ENCODE measurements around the gene OR52I1. TPM values are rescaled to one million over a fixed set of nuclear protein-coding genes. Genes with fewer than 3 reads are reported as not detected.

The OR52I1 gene
- total RNA-seq, 1 donor from 2014 or later: not detected

DNA sequence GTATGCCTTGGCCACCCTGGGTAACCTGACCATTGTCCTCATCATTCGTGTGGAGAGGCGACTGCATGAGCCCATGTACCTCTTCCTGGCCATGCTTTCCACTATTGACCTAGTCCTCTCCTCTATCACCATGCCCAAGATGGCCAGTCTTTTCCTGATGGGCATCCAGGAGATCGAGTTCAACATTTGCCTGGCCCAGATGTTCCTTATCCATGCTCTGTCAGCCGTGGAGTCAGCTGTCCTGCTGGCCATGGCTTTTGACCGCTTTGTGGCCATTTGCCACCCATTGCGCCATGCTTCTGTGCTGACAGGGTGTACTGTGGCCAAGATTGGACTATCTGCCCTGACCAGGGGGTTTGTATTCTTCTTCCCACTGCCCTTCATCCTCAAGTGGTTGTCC, 46.1 kb downstream of the OR52I1 start:
- no peak overlapping the region for H2AFZ ChIP-seq (replicated peaks)
- no peak overlapping the region for H3K4me3 ChIP-seq
- no peak overlapping the region for H3K4me2 ChIP-seq
- no peak overlapping the region for H3K27ac Mint-ChIP-seq
- H3K27me3 Mint-ChIP-seq (ENCODE audit: insufficient read depth, low read depth): peaks cover 2% of the 10 kb centered on the region
- H3K79me2 ChIP-seq (ENCODE audit: low read depth): no peaks in the 10 kb centered on the region
- no peak overlapping the region for H3K9ac ChIP-seq
- no peak for DNase-seq (ENCODE audit: low spot score)
- no peaks in the 10 kb centered on the region for H3K36me3 ChIP-seq
- no peaks in the 10 kb centered on the region for H3F3A ChIP-seq (ENCODE audit: low read depth)
- TF ChIP-seq, protein P1, sequence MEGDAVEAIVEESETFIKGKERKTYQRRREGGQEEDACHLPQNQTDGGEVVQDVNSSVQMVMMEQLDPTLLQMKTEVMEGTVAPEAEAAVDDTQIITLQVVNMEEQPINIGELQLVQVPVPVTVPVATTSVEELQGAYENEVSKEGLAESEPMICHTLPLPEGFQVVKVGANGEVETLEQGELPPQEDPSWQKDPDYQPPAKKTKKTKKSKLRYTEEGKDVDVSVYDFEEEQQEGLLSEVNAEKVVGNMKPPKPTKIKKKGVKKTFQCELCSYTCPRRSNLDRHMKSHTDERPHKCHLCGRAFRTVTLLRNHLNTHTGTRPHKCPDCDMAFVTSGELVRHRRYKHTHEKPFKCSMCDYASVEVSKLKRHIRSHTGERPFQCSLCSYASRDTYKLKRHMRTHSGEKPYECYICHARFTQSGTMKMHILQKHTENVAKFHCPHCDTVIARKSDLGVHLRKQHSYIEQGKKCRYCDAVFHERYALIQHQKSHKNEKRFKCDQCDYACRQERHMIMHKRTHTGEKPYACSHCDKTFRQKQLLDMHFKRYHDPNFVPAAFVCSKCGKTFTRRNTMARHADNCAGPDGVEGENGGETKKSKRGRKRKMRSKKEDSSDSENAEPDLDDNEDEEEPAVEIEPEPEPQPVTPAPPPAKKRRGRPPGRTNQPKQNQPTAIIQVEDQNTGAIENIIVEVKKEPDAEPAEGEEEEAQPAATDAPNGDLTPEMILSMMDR (IDR thresholded peaks at IDR 0.05): no peak
- no peak for TF ChIP-seq EZH2 (IDR thresholded peaks at IDR 0.05)
- TF ChIP-seq EZH2phosphoT487 (IDR thresholded peaks at IDR 0.05): no peak
- H3K4me1 Mint-ChIP-seq: peaks cover 6% of the 10 kb centered on the region
- H3K36me3 Mint-ChIP-seq: no peaks in the 10 kb centered on the region
- H3K27me3 ChIP-seq: peaks cover 11% of the 10 kb centered on the region
- H3K9me3 Mint-ChIP-seq: no peaks in the 10 kb centered on the region
- H3K4me1 ChIP-seq: no peaks in the 10 kb centered on the region
- H3K4me3 Mint-ChIP-seq: no peak overlapping the region
- no peak overlapping the region for H3K27ac ChIP-seq
- H3K9me3 ChIP-seq (ENCODE audit: low read depth): no peaks in the 10 kb centered on the region
- no peaks in the 10 kb centered on the region for H4K20me1 ChIP-seq (ENCODE audit: low read depth)

DNA sequence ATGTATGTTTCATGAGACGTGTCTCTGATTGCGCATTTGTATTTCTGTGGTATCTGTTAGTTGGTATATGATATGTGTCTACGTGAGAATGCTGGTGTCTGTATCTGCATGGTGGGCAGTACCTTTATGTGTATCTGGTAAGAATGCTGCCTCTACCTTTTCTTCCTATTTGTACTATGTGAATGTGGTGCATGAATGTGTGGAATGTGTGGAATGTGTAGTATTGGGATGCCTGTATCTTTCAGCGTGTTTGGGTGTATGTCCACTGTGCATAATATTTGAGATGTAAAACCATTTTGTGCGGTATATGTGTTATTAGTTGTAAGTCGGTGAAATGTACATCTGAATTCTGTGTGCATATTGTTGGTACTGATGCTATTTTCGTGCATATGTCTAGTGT, 47.7 kb downstream of the OR52I1 start:
- no peak overlapping the region for H2AFZ ChIP-seq (replicated peaks)
- no peak for DNase-seq (ENCODE audit: low spot score)

DNA sequence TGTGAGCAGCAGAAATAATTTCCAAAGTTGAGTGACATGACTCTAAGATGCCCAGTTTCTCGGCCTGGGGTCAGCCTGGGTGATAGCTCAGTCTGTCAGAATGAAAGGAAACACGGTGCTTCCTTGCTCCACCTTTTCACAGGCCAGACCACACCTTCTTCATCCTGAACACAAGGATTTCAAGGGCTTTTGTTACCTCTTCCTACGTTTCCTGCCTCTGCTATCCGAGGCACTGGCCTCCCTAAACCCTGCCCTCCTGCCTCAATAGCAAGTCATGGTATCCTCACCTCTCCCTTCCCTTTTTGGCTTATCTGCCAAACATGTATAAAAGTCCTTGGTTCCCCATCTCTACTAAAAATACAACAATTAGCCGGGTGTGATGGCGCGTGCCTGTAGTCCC, 48.2 kb downstream of the OR52I1 start:
- Histone ChIP-seq H3K4me3 (no peak overlapping the region), H3K4me2 (no peak overlapping the region), H3K4me1 (no peaks in the 10 kb centered on the region), H3K27me3 (peaks cover 9% of the 10 kb centered on the region), H3K36me3 (no peaks in the 10 kb centered on the region), H2AFZ (replicated peaks) (no peak overlapping the region), H3F3A (ENCODE audit: low read depth) (no peaks in the 10 kb centered on the region), H3K9ac (no peak overlapping the region), H3K79me2 (ENCODE audit: low read depth) (no peaks in the 10 kb centered on the region), H3K27ac (no peak overlapping the region), H4K20me1 (ENCODE audit: low read depth) (no peaks in the 10 kb centered on the region), H3K9me3 (ENCODE audit: low read depth) (no peaks in the 10 kb centered on the region)
- no peak for DNase-seq (ENCODE audit: low spot score)
- Mint-ChIP-seq H3K4me3 (no peak overlapping the region), H3K27me3 (ENCODE audit: insufficient read depth, low read depth) (peaks cover 2% of the 10 kb centered on the region), H3K36me3 (no peaks in the 10 kb centered on the region), H3K9me3 (no peaks in the 10 kb centered on the region), H3K27ac (no peak overlapping the region), H3K4me1 (peaks cover 6% of the 10 kb centered on the region)
- TF ChIP-seq, protein P1 (IDR thresholded peaks at IDR 0.05): no peak
- TF ChIP-seq EZH2 (IDR thresholded peaks at IDR 0.05) (no peak), EZH2phosphoT487 (IDR thresholded peaks at IDR 0.05) (no peak)

More for the DNA sequence above, 47.7 kb downstream of the OR52I1 start:
- Histone ChIP-seq H3F3A (ENCODE audit: low read depth) (no peaks in the 10 kb centered on the region), H3K4me1 (no peaks in the 10 kb centered on the region), H3K36me3 (no peaks in the 10 kb centered on the region), H3K9ac (no peak overlapping the region), H4K20me1 (ENCODE audit: low read depth) (no peaks in the 10 kb centered on the region), H3K27me3 (peaks cover 11% of the 10 kb centered on the region), H3K4me2 (no peak overlapping the region), H3K79me2 (ENCODE audit: low read depth) (no peaks in the 10 kb centered on the region), H3K9me3 (ENCODE audit: low read depth) (no peaks in the 10 kb centered on the region), H3K27ac (no peak overlapping the region), H3K4me3 (no peak overlapping the region)
- Mint-ChIP-seq H3K4me3 (no peak overlapping the region), H3K4me1 (peaks cover 6% of the 10 kb centered on the region), H3K27ac (no peak overlapping the region), H3K36me3 (no peaks in the 10 kb centered on the region), H3K9me3 (no peaks in the 10 kb centered on the region), H3K27me3 (ENCODE audit: insufficient read depth, low read depth) (peaks cover 2% of the 10 kb centered on the region)
- TF ChIP-seq EZH2 (IDR thresholded peaks at IDR 0.05): no peak
- TF ChIP-seq, protein P1 (IDR thresholded peaks at IDR 0.05): no peak
- no peak for TF ChIP-seq EZH2phosphoT487 (IDR thresholded peaks at IDR 0.05)

Data from neural progenitor cell (in vitro differentiated cells).